B cell (primary cell): Measurements from ENCODE around the gene TSC2. TPM values are rescaled to one million over a fixed set of nuclear protein-coding genes. Genes with fewer than 3 reads are reported as not detected.
"Not testable (repeated sequence)": the region's sequence is repeated elsewhere in the genome, so short reads cannot be mapped to it uniquely, and the experiment has no call there.

Source experiments
- ATAC-seq: fragments of 200-7000 bp; cut with Tn5 transposase; one replicate; pipeline ENCODE4 v1.10.0; 2021; ENCODE audit warnings: low read depth, mild to moderate bottlenecking, moderate number of reproducible peaks, moderate library complexity
- CTCF ChIA-PET: fragments of 350-600 bp; sonication (Branson Sonifier 250); formaldehyde crosslinking; loops from one replicate; lab custom pipeline; 2021; ENCODE audit warnings: antibody characterized with exemption, inconsistent platforms; lab: Charles Lee
- POLR2A ChIA-PET: fragments of 350-600 bp; sonication (Branson Sonifier 250); formaldehyde crosslinking; loops from one replicate; lab custom pipeline; 2021; ENCODE audit warnings: antibody characterized with exemption; lab: Charles Lee
- DNase-seq: peaks from one replicate; pipeline ENCODE4 v3.0.0; 2013
- H2AFZ ChIP-seq: 2 replicates; pipeline ENCODE4 v1.6.1; 2012; ENCODE audit warnings: mild to moderate bottlenecking, low read depth, low read length; ENCODE audit not compliant: insufficient read depth, poor library complexity, severe bottlenecking
- H3K27ac ChIP-seq, 2 donors: 1 replicate in 1 of 2; 2 replicates in 1 of 2; pipeline ENCODE4 v1.5.1; 2012 to 2013; ENCODE audit warnings: low read length in 2 of 2, mild to moderate bottlenecking in 2 of 2, moderate library complexity in 1 of 2
- H3K27me3 ChIP-seq, 4 experiments: fragments of 200-600 bp in 1 of 4; sonication (generic) in 1 of 4; replicated peaks in 1 of 4; 1 replicate in 2 of 4; 2 replicates in 2 of 4; pipeline versions ENCODE4 v1.6.1 to v1.7.0; 2013 to 2016; ENCODE audit warnings: low read length in 3 of 4, mild to moderate bottlenecking in 2 of 4, mixed read lengths in 1 of 4, moderate library complexity in 1 of 4; ENCODE audit not compliant: insufficient read depth in 4 of 4, control insufficient read depth in 3 of 4; ENCODE audit errors: control extremely low read depth in 1 of 4
- H3K36me3 ChIP-seq, 2 experiments: replicated peaks in 1 of 2; 1 replicate in 1 of 2; 2 replicates in 1 of 2; pipeline versions ENCODE4 v1.6.1 to v1.7.1; 2013; ENCODE audit warnings: low read length in 1 of 2; ENCODE audit not compliant: insufficient read depth in 2 of 2, control insufficient read depth in 1 of 2; ENCODE audit errors: control extremely low read depth in 1 of 2, extremely low read depth in 1 of 2
- H3K4me1 ChIP-seq, 2 donors: fragments of 200-600 bp in 1 of 2; sonication (generic) in 1 of 2; 1 replicate in 1 of 2; 2 replicates in 1 of 2; pipeline versions ENCODE4 v1.5.1 to v1.6.1; 2013 to 2017; ENCODE audit warnings: low read length in 2 of 2; ENCODE audit not compliant: control insufficient read depth in 2 of 2, insufficient read depth in 2 of 2
- H3K4me2 ChIP-seq: replicated peaks from 2 replicates; pipeline ENCODE3; 2012; ENCODE audit warnings: mild to moderate bottlenecking, low read depth, low read length; ENCODE audit not compliant: poor library complexity, severe bottlenecking
- H3K4me3 ChIP-seq, 5 experiments: fragments of 200-600 bp in 1 of 5; sonication (generic) in 1 of 5; 1 replicate in 3 of 5; 2 replicates in 2 of 5; pipeline versions ENCODE4 v1.5.1 to v1.7.0; 2011 to 2016; ENCODE audit warnings: low read length in 4 of 5, mild to moderate bottlenecking in 4 of 5, low read depth in 2 of 5, control low read depth in 1 of 5, moderate library complexity in 1 of 5; ENCODE audit not compliant: insufficient read depth in 1 of 5; ENCODE audit errors: control extremely low read depth in 1 of 5, extremely low read depth in 1 of 5
- H3K79me2 ChIP-seq: fragments of 200-600 bp; sonication (generic); one replicate; pipeline ENCODE4 v1.6.0; 2016; ENCODE audit warnings: low read length; ENCODE audit not compliant: control insufficient read depth, insufficient read depth
- H3K9ac ChIP-seq: fragments of 200-600 bp; sonication (generic); 2 replicates; pipeline ENCODE4 v1.6.1; 2017; ENCODE audit warnings: mild to moderate bottlenecking, low read length, moderate library complexity
- H3K9me3 ChIP-seq, 3 donors: one replicate each; pipeline versions ENCODE4 v1.6.1 to v1.7.1; 2013; ENCODE audit warnings: low read length in 2 of 3; ENCODE audit not compliant: control insufficient read depth in 2 of 3, insufficient read depth in 1 of 3; ENCODE audit errors: control extremely low read depth in 1 of 3
- H4K20me1 ChIP-seq: 2 replicates; pipeline ENCODE4 v1.6.0; 2012; ENCODE audit warnings: mild to moderate bottlenecking, low read length; ENCODE audit not compliant: insufficient read depth, control insufficient read depth, poor library complexity, severe bottlenecking
- H3K27ac Mint-ChIP-seq: one replicate; pipeline ENCODE4 v1.8.0; 2021; ENCODE audit warnings: mixed read lengths
- H3K27me3 Mint-ChIP-seq: one replicate; pipeline ENCODE4 v1.8.0; 2021; ENCODE audit warnings: mixed read lengths
- H3K4me1 Mint-ChIP-seq: one replicate; pipeline ENCODE4 v1.8.0; 2021; ENCODE audit warnings: mixed read lengths
- H3K4me3 Mint-ChIP-seq: one replicate; pipeline ENCODE4 v1.8.0; 2021; ENCODE audit warnings: mixed read lengths
- H3K9me3 Mint-ChIP-seq: one replicate; pipeline ENCODE4 v1.8.0; 2022; ENCODE audit warnings: mixed read lengths; ENCODE audit not compliant: insufficient read depth
- WGBS: methylation state at CpG from one replicate; pipeline ENCODE4 v1.1.5; 2013; ENCODE audit warnings: missing lambda C conversion rate; ENCODE audit not compliant: insufficient coverage; 5-methylcytosine and 5-hydroxymethylcytosine counted together
- intact Hi-C: fragments of 100-400 bp; cut with micrococcal nuclease; formaldehyde crosslinking; loops from one replicate; pipeline ENCODE4 v1.10.0; 2022
- polyA plus RNA-seq: library from polyadenylated mRNA; depleted of rRNA; stranded (reverse); fragments of >200 nt; gene quantifications from 2 replicates; pipeline ENCODE4 v1.2.3, GENCODE V29; 2012
- total RNA-seq, 2 donors: library from RNA; stranded (reverse); fragments of 120-200 nt in 1 of 2; gene quantifications; 1 replicate in 1 of 2; 2 replicates in 1 of 2; pipeline versions ENCODE4 v1.2.3 to v1.2.4, GENCODE V29; 2013 to 2022

The TSC2 gene
- total and polyA plus RNA-seq, 2 donors (not counting 1 experiment from before 2014, with no cell fraction given): 128 to 194 TPM

GRCh38 chr16:2123706-2124376 is 76.1 kb downstream of the TSC2 start:
- H3K36me3 ChIP-seq, CTCF ChIA-PET, H3K27ac ChIP-seq, H3K27ac Mint-ChIP-seq, ATAC-seq, H3K27me3 Mint-ChIP-seq, H3K9me3 Mint-ChIP-seq, H3K79me2 ChIP-seq, H3K9me3 ChIP-seq, H2AFZ ChIP-seq, DNase-seq, POLR2A ChIA-PET, H3K4me1 ChIP-seq, H3K4me3 ChIP-seq, H3K9ac ChIP-seq, intact Hi-C loops, H3K4me2 ChIP-seq, H3K4me3 Mint-ChIP-seq, H3K27me3 ChIP-seq: not testable (repeated sequence)
- H4K20me1 ChIP-seq: peaks cover 15% of the 10 kb centered on the region
- WGBS: 68% methylated on average over 7 of the region's 27 CpGs
- H3K4me1 Mint-ChIP-seq: peaks cover 22% of the 10 kb centered on the region

GRCh38 chr16:2124377-2124693 is 76.5 kb downstream of the TSC2 start:
- intact Hi-C loops, H3K4me2 ChIP-seq: not testable (repeated sequence)

GRCh38 chr16:2124694-2125444 is 77.1 kb downstream of the TSC2 start:
- H3K36me3 ChIP-seq, H3K9me3 ChIP-seq, POLR2A ChIA-PET, H3K27ac Mint-ChIP-seq, H3K27ac ChIP-seq, ATAC-seq, H3K9ac ChIP-seq, H3K27me3 Mint-ChIP-seq, H3K4me3 Mint-ChIP-seq, H3K4me2 ChIP-seq, intact Hi-C loops, H3K4me3 ChIP-seq, H3K79me2 ChIP-seq, H3K9me3 Mint-ChIP-seq, CTCF ChIA-PET, H2AFZ ChIP-seq, H3K27me3 ChIP-seq: not testable (repeated sequence)
- H3K4me1 Mint-ChIP-seq: peaks cover 22% of the 10 kb centered on the region
- 36% methylated on average over 29 of the region's 37 CpGs for WGBS
- Histone ChIP-seq H3K4me1 (peaks cover 5 to 17% of the 10 kb centered on the region in 2 donors), H4K20me1 (peaks cover 15% of the 10 kb centered on the region)
- DNase-seq: peak; percentile 25

More at GRCh38 chr16:2124377-2124693, 76.5 kb downstream of the TSC2 start:
- H3K4me3 Mint-ChIP-seq, H3K4me3 ChIP-seq, H3K27ac ChIP-seq, H3K79me2 ChIP-seq, H2AFZ ChIP-seq, H3K36me3 ChIP-seq, POLR2A ChIA-PET, H3K27ac Mint-ChIP-seq, H3K9me3 ChIP-seq, CTCF ChIA-PET, H3K9ac ChIP-seq, H3K9me3 Mint-ChIP-seq, H3K27me3 Mint-ChIP-seq, ATAC-seq, H3K27me3 ChIP-seq, DNase-seq: not testable (repeated sequence)
- peaks cover 22% of the 10 kb centered on the region for H3K4me1 Mint-ChIP-seq
- WGBS: 50% methylated on average over 6 of the region's 11 CpGs
- H3K4me1 ChIP-seq: peaks cover 5 to 15% of the 10 kb centered on the region in 2 donors
- H4K20me1 ChIP-seq: peaks cover 15% of the 10 kb centered on the region

- DNase-seq, ATAC-seq, H3K27ac Mint-ChIP-seq, H3K27me3 Mint-ChIP-seq, H3K79me2 ChIP-seq, CTCF ChIA-PET, H3K9me3 Mint-ChIP-seq, POLR2A ChIA-PET, H3K9me3 ChIP-seq, intact Hi-C loops, H3K27me3 ChIP-seq, H3K4me2 ChIP-seq, H3K27ac ChIP-seq, H3K9ac ChIP-seq, H3K36me3 ChIP-seq, H3K4me3 Mint-ChIP-seq, H3K4me3 ChIP-seq, H2AFZ ChIP-seq: not testable (repeated sequence)
- peaks cover 5 to 17% of the 10 kb centered on the region in 2 donors for H3K4me1 ChIP-seq
- 60% methylated on average over 4 of the region's 11 CpGs for WGBS
- peaks cover 15% of the 10 kb centered on the region for H4K20me1 ChIP-seq
- peaks cover 22% of the 10 kb centered on the region for H3K4me1 Mint-ChIP-seq
These were observed 77.8 kb downstream of the TSC2 start for GRCh38 chr16:2125609-2126008.
